ENCODE results near the gene ERG. TPM values are rescaled to one million over a fixed set of nuclear protein-coding genes. Genes with fewer than 3 reads are reported as not detected.
A peak's percentile ranks its signal among the peaks of the same experiment; 100 is the strongest.

The ERG gene
- total RNA-seq, 3 donors from 2014 or later = 4.0 to 8.4 (median 4.3) TPM

GRCh38 chr21:38443110-38443509 is 55.2 kb downstream of the ERG start:
- Histone ChIP-seq H3K9me3 (no peaks in the 10 kb centered on the region), H3K4me1 (ENCODE audit: low read depth) (no peaks in the 10 kb centered on the region), H3K36me3 (ENCODE audit: low read depth) (no peaks in the 10 kb centered on the region), H3K4me3 (no peak overlapping the region)
- no peak for TF ChIP-seq CTCF (IDR thresholded peaks at IDR 0.05)
- intact Hi-C loops (cut with DNase I, micrococcal nuclease) = no loop called here
- DNase-seq = no peak
- no peak for ATAC-seq

- TF ChIP-seq CTCF (IDR thresholded peaks at IDR 0.05) = no peak
- H3K4me1 ChIP-seq (ENCODE audit: low read depth) = no peaks in the 10 kb centered on the region
- no peak overlapping the region for H3K4me3 ChIP-seq
- DNase-seq (no peak), ATAC-seq (no peak)
- no peaks in the 10 kb centered on the region for H3K36me3 ChIP-seq (ENCODE audit: low read depth)
- intact Hi-C loops (cut with DNase I, micrococcal nuclease) = no loop called here
- no peaks in the 10 kb centered on the region for H3K9me3 ChIP-seq
Measured at GRCh38 chr21:38441153-38441552, 57.1 kb downstream of the ERG start.

- Histone ChIP-seq H3K9me3 (no peaks in the 10 kb centered on the region), H3K36me3 (ENCODE audit: low read depth) (no peaks in the 10 kb centered on the region), H3K4me1 (ENCODE audit: low read depth) (no peaks in the 10 kb centered on the region), H3K4me3 (no peak overlapping the region)
- intact Hi-C loops (cut with DNase I, micrococcal nuclease) = no loop called here
- no peak for DNase-seq
- ATAC-seq = no peak
- no peak for TF ChIP-seq CTCF (IDR thresholded peaks at IDR 0.05)
Measured at GRCh38 chr21:38440746-38441145, 57.5 kb downstream of the ERG start.

- Histone ChIP-seq H3K4me3 (no peak overlapping the region), H3K36me3 (ENCODE audit: low read depth) (no peaks in the 10 kb centered on the region), H3K9me3 (no peaks in the 10 kb centered on the region), H3K4me1 (ENCODE audit: low read depth) (no peaks in the 10 kb centered on the region)
- intact Hi-C loops (cut with DNase I, micrococcal nuclease) = no loop called here
- DNase-seq (no peak), ATAC-seq (no peak)
- TF ChIP-seq CTCF (IDR thresholded peaks at IDR 0.05) = no peak
Measured at GRCh38 chr21:38439957-38440356, 58.3 kb downstream of the ERG start.

GRCh38 chr21:38439426-38439825 is 58.9 kb downstream of the ERG start:
- TF ChIP-seq CTCF (IDR thresholded peaks at IDR 0.05) = no peak
- Histone ChIP-seq H3K36me3 (ENCODE audit: low read depth) (no peaks in the 10 kb centered on the region), H3K4me3 (no peak overlapping the region), H3K9me3 (no peaks in the 10 kb centered on the region), H3K4me1 (ENCODE audit: low read depth) (no peaks in the 10 kb centered on the region)
- DNase-seq = no peak
- intact Hi-C loops (cut with DNase I, micrococcal nuclease) = no loop called here
- no peak for ATAC-seq

- Histone ChIP-seq H3K4me1 (ENCODE audit: low read depth) (no peaks in the 10 kb centered on the region), H3K36me3 (ENCODE audit: low read depth) (no peaks in the 10 kb centered on the region), H3K9me3 (no peaks in the 10 kb centered on the region), H3K4me3 (no peak overlapping the region)
- ATAC-seq = no peak
- no peak for TF ChIP-seq CTCF (IDR thresholded peaks at IDR 0.05)
- intact Hi-C loops (cut with DNase I, micrococcal nuclease) = no loop called here
- peak in 1 of 3 donors; percentile 56 for DNase-seq
Measured at GRCh38 chr21:38438462-38438893, 59.8 kb downstream of the ERG start.

All from mucosa of descending colon (tissue), 3 donors.